CD4-positive, alpha-beta T cell (primary cell): Measurements from ENCODE around the gene TAAR6. TPM values are rescaled to one million over a fixed set of nuclear protein-coding genes. Genes with fewer than 3 reads are reported as not detected.

Experiments
- ATAC-seq: fragments of 200-7000 bp; cut with Tn5 transposase; one replicate; pipeline ENCODE4 v1.10.0; 2022; ENCODE audit warnings: mild to moderate bottlenecking; ENCODE audit not compliant: poor library complexity
- CTCF ChIA-PET: fragments of 350-600 bp; sonication (Branson Sonifier 250); formaldehyde crosslinking; loops from one replicate; lab custom pipeline; 2021; ENCODE audit warnings: antibody characterized with exemption, inconsistent platforms; lab: Charles Lee
- POLR2A ChIA-PET: fragments of 350-600 bp; sonication (Branson Sonifier 250); formaldehyde crosslinking; loops from one replicate; lab custom pipeline; 2021; ENCODE audit warnings: antibody characterized with exemption, inconsistent platforms; lab: Charles Lee
- DNase-seq, 14 experiments: peaks; one replicate each; pipeline ENCODE4 v3.0.0-alpha.2; 2013 to 2020; ENCODE audit warnings: mixed read lengths in 2 of 14
- H3K27ac ChIP-seq, 2 donors: one replicate each; pipeline versions ENCODE4 v1.5.1 to v1.7.0; 2013; ENCODE audit warnings: low read length in 2 of 2, low read depth in 1 of 2, mild to moderate bottlenecking in 1 of 2
- H3K27me3 ChIP-seq, 2 experiments: 1 replicate in 1 of 2; 2 replicates in 1 of 2; pipeline versions ENCODE4 v1.6.1 to v1.7.0; 2013; ENCODE audit warnings: low read length in 2 of 2, control low read depth in 1 of 2, mild to moderate bottlenecking in 1 of 2, moderate library complexity in 1 of 2; ENCODE audit not compliant: insufficient read depth in 2 of 2, control insufficient read depth in 1 of 2
- H3K36me3 ChIP-seq: one replicate; pipeline ENCODE4 v1.6.1; 2013; ENCODE audit warnings: low read length, control low read depth; ENCODE audit not compliant: insufficient read depth
- H3K4me1 ChIP-seq: one replicate; pipeline ENCODE4 v1.6.1; 2013; ENCODE audit warnings: low read length, control low read depth; ENCODE audit not compliant: insufficient read depth
- H3K4me3 ChIP-seq: one replicate; pipeline ENCODE4 v1.5.1; 2013; ENCODE audit warnings: mild to moderate bottlenecking, low read length, moderate library complexity
- H3K9me3 ChIP-seq, 2 experiments: 1 replicate in 1 of 2; 2 replicates in 1 of 2; pipeline versions ENCODE4 v1.6.1 to v1.7.0; 2013; ENCODE audit warnings: low read length in 2 of 2, mild to moderate bottlenecking in 2 of 2, control low read depth in 1 of 2, moderate library complexity in 1 of 2; ENCODE audit not compliant: control insufficient read depth in 1 of 2, insufficient read depth in 1 of 2
- H3K27ac Mint-ChIP-seq: one replicate; pipeline ENCODE4 v1.8.0; 2020; ENCODE audit warnings: mixed read lengths
- H3K27me3 Mint-ChIP-seq: one replicate; pipeline ENCODE4 v1.8.0; 2021; ENCODE audit warnings: mixed read lengths
- H3K36me3 Mint-ChIP-seq: one replicate; pipeline ENCODE4 v1.8.0; 2021; ENCODE audit warnings: low read depth, mixed read lengths
- H3K4me1 Mint-ChIP-seq: one replicate; pipeline ENCODE4 v1.8.0; 2021; ENCODE audit warnings: low read depth, mixed read lengths
- H3K4me3 Mint-ChIP-seq: one replicate; pipeline ENCODE4 v1.8.0; 2020; ENCODE audit warnings: mild to moderate bottlenecking, mixed read lengths
- H3K9me3 Mint-ChIP-seq: one replicate; pipeline ENCODE4 v1.8.0; 2020; ENCODE audit warnings: mixed read lengths
- CTCF ChIP-seq: fragments of 200-600 bp; IDR thresholded peaks from one replicate; pipeline ENCODE4 v1.8.0; 2022; ENCODE audit warnings: antibody characterized with exemption, mild to moderate bottlenecking
- intact Hi-C, 2 experiments: fragments of 100-400 bp; cut with DNase I in 1 of 2; cut with micrococcal nuclease in 1 of 2; formaldehyde crosslinking; loops; one replicate each; pipeline versions ENCODE4 v1.15.1 to v1.9.0; 2023 to 2025; cut with DNase I, micrococcal nuclease
- total RNA-seq, 174 experiments: library from RNA in 2 of 174; stranded (reverse) in 2 of 174; gene quantifications; one replicate each; pipeline ENCODE4 v1.2.3 and lab custom pipeline; 2021 to 2026

The TAAR6 gene
- total RNA-seq, 2 experiments from 2014 or later: not detected

- CTCF ChIA-PET: no interaction called here
- Mint-ChIP-seq H3K4me3 (no peak overlapping the region), H3K9me3 (no peaks in the 10 kb centered on the region), H3K4me1 (no peaks in the 10 kb centered on the region), H3K27ac (no peak overlapping the region), H3K36me3 (no peaks in the 10 kb centered on the region), H3K27me3 (peaks cover 34% of the 10 kb centered on the region)
- ATAC-seq (no peak), DNase-seq (no peak)
- POLR2A ChIA-PET: no interaction called here
- Histone ChIP-seq H3K27ac (no peak overlapping the region), H3K4me3 (no peak overlapping the region), H3K4me1 (no peaks in the 10 kb centered on the region), H3K27me3 (peaks cover 0 to 13% of the 10 kb centered on the region in 2 experiments), H3K36me3 (no peaks in the 10 kb centered on the region), H3K9me3 (no peaks in the 10 kb centered on the region)
- no peak for TF ChIP-seq CTCF
- intact Hi-C loops: no loop called here
These were observed 2.6 kb upstream of the TAAR6 start for GRCh38 chr6:132567566-132567965.

DNA sequence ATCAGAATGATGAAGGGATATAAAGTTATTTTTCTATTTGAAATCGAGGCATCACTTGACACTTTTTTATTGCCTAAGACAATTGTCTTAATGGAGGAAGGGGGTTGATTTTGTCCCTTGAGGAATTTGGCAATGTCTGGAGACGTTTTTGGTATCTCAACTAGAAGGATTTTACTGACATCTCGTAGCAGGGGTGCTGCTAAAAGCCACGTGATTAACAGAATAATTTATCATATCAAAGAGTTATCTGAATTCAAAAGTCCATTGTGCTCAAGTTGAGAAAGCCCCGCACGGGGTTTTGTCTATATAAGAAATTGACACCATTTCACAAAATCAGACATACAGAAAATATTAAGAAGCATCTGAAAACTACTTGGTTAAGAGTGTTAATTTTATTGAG is 1.5 kb upstream of the TAAR6 start:
- Histone ChIP-seq H3K36me3 (no peaks in the 10 kb centered on the region), H3K9me3 (no peaks in the 10 kb centered on the region), H3K4me3 (no peak overlapping the region), H3K27ac (no peak overlapping the region), H3K4me1 (no peaks in the 10 kb centered on the region), H3K27me3 (peaks cover 0 to 9% of the 10 kb centered on the region in 2 experiments)
- Mint-ChIP-seq H3K4me3 (no peak overlapping the region), H3K4me1 (no peaks in the 10 kb centered on the region), H3K27me3 (peaks cover 34% of the 10 kb centered on the region), H3K27ac (no peak overlapping the region), H3K36me3 (no peaks in the 10 kb centered on the region), H3K9me3 (no peaks in the 10 kb centered on the region)
- ChIA-PET POLR2A (no interaction called here), CTCF (no interaction called here)
- no peak for TF ChIP-seq CTCF
- intact Hi-C loops: no loop called here
- ATAC-seq: no peak
- DNase-seq: no peak

DNA sequence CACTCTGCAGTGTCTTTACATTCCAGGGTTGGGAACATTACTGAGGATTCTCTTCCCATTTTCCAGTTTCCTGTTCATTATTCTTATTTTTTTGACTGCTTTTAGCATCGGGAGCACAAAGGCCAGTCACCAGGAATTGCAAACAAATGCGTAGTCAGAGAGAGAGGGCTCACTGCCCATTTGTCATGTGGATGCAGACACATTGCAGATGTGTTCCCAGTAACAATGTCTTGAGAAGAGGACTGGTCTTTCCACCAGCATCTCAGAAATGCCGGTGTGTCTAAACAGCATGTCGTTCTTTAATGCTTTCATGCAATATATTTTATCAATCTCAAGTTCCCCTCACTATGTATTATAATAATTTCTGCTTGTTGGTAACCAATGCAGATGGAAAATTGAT is 952 bp upstream of the TAAR6 start:
- ChIA-PET CTCF (no interaction called here), POLR2A (no interaction called here)
- Histone ChIP-seq H3K4me1 (no peaks in the 10 kb centered on the region), H3K4me3 (no peak overlapping the region), H3K27me3 (peaks cover 0 to 12% of the 10 kb centered on the region in 2 experiments), H3K9me3 (no peaks in the 10 kb centered on the region), H3K36me3 (no peaks in the 10 kb centered on the region), H3K27ac (no peak overlapping the region)
- no peak overlapping the region for H3K27ac Mint-ChIP-seq
- peaks cover 38% of the 10 kb centered on the region for H3K27me3 Mint-ChIP-seq
- no peaks in the 10 kb centered on the region for H3K4me1 Mint-ChIP-seq
- no peaks in the 10 kb centered on the region for H3K9me3 Mint-ChIP-seq
- no peak for TF ChIP-seq CTCF
- H3K36me3 Mint-ChIP-seq: no peaks in the 10 kb centered on the region
- no peak for ATAC-seq
- DNase-seq: no peak
- intact Hi-C loops: no loop called here
- no peak overlapping the region for H3K4me3 Mint-ChIP-seq
